COLO829 (cell line): ENCODE results near the gene CRAT.

Source experiments
- DNase-seq: peaks from one replicate; pipeline ENCODE4 v3.0.0; 2012; ENCODE audit warnings: low spot score

The CRAT gene

DNA sequence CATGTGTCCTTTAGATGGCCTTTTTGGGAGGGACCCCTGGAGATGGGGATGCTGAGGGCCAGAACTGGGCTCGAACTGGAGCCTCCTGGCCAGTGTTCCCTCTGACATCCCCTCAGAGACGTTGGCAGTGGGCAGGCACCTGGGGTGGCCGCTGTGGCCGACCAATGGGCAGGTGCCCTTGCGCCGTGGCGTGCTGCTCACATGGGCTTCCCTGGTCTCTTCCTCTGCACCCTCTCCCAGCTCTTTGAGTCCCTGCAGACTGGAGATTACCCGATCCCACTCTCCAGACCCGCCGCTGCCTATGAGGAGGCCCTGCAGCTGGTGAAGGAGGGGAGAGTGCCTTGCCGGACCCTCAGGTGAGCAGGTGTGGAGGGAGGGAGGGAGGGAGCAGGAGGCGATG, 49.6 kb downstream of the CRAT start:
- DNase-seq: no peak

DNA sequence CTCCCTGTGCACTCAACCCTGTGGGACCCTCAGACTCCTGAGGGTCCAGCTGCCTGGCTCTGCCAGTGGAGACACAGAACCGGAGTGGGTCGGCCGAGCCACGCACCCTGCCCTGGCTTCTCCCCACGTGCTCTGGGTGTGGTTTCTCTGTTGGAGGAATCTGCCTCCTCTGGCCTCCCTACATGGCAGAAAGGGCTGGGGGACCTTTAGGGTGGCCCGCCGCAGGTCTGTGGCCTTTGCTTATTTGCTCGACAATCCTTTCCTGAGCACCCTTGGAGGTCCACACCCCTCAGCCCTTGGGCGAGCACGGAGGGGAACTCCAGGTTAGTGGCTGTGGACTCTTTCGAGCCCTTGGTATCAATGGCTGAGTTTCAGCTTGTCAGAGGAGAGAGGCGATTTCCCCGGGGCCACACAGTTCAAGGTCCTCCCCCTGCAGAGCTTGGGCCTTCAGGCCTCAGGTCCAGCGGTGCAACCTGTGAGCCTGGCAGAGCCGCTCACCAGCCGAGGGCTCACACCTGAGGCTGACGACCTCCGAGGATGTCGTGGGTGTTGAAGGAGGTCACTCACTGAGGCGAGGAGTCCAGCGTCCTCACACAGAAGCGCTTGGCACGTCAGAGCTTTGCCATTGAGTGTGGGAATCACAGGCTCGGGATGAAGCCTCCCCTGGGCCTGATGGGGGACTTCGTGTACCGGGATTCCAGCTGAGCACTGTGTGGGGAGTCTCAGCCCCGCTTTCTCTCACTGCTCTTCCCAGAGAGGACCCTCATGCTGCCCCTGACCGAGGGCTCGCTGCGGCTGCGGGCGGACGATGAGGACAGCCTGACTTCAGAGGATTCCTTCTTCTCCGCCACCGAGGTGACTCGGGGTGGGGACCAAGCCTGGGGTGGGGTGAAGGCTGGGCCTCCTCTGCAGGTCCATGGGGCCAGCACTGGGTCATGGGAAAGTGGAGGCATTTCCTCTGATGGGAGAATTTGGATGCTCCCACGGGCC, 50.5 kb downstream of the CRAT start:
- DNase-seq: no peak

DNA sequence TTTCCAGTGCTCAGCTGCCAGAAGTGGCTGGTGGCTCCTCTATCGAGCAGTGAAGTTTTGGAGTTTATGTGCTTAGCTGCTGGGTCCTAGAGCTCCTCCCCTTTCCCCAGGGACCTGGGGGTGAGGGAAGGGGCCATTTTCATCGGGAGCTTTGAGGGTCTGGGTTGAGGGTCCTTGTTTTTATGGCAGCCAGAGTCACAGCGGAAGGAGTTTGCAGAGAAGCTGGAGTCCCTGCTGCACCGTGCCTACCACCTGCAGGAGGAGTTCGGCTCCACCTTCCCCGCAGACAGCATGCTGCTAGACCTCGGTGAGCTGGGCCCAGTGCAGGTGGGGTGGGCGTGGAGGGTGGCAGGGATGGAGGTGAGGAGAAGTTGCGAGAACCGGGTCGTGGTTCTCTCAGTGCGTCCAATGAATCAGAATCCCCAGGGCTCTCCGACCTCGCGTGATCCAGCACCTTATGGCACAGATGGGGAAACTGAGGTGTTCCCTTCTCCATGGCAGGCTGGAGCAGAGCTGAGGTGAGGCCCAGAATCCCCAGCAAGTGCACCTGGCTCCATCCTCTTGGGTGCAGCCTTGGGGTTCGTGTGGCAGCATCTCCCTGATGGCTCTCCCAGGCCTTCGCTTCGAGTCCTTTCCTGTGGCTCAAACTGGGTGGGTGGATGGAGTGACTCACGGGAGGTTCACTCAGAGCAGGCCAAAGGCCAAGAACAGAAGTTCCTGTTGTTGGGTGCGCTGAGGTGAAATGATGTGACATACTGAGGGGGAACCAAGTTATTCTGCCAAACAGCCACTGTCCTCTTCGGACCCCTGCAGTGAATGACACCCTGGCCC, 51.4 kb downstream of the CRAT start:
- DNase-seq: peak; percentile 52

DNA sequence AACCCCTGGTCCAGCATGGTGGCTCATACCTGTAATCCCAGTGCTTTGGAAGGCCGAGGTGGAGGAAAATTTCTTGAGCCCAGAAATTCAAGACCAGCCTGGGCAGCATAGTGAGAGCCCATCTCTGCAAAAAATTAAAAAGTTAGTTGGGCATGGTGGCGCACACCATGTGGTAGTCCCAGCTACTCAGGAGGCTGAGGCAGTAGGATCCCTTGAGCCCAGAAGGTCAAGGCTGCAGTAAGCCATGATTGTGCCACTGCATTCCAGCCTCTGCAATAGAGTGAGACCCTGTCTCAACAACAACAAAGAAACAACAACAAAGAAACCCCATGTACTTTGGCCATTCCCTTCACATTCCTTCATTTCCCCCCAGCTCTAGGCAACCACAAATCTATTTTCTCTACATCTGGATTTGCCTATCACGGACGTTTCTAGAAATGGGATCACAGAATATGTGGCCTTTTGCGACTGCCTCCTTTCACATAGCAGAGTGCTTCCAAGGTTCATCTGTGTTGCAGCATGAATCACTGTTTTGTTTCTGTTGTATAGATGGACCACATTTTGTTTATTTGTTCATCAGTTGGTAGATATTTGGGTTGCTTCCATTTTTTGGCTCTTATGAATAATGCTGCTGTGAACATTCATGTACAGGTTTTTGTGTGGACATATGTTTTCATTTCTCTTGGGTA, 56.3 kb downstream of the CRAT start:
- DNase-seq: no peak

- DNase-seq: no peak
Measured at GRCh38 chr9:129053020-129053419, 57.6 kb downstream of the CRAT start.

DNA sequence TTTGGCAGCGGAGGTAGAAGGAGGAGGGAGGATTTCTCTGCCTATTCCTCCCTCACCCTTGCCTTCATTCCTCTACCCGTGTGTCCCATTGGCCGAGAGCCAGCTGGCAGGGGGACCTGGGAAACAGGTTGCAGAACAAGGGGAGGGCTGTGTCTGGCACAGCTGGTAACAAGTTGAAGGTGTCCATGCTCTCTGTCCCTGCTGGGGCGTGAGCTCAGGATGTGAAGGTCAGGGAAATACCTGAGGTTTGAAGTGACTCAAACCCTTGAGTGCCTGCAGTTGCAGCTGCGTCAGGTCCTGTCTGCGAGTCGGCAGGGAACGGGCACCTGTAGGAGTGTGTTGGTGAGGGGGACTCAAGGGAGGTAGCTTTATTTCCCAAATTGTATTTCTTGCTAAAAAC, 58.0 kb downstream of the CRAT start:
- DNase-seq: no peak
